Large intestine (tissue), 3 donors: ENCODE measurements around the gene LGALS9B. TPM values are rescaled to one million over a fixed set of nuclear protein-coding genes. Genes with fewer than 3 reads are reported as not detected.
"Not testable (repeated sequence)": the region's sequence is repeated elsewhere in the genome, so short reads cannot be mapped to it uniquely, and the experiment has no call there.

ENCODE experiments used
- DNase-seq, 2 donors: peaks; one replicate each; pipeline versions ENCODE4 v3.0.0 to v3.0.0-alpha.2; 2013
- H3K27ac ChIP-seq: one replicate; pipeline ENCODE4 v1.5.1; 2013; ENCODE audit warnings: low read length
- H3K27me3 ChIP-seq: 2 replicates; pipeline ENCODE4 v1.6.1; 2013; ENCODE audit warnings: low read length; ENCODE audit not compliant: control insufficient read depth, insufficient read depth
- H3K36me3 ChIP-seq: 2 replicates; pipeline ENCODE4 v1.6.1; 2013; ENCODE audit warnings: low read length; ENCODE audit not compliant: control insufficient read depth, insufficient read depth
- H3K4me1 ChIP-seq: one replicate; pipeline ENCODE4 v1.6.1; 2013; ENCODE audit warnings: low read length; ENCODE audit not compliant: control insufficient read depth, insufficient read depth
- H3K4me3 ChIP-seq: one replicate; pipeline ENCODE4 v1.5.1; 2013; ENCODE audit warnings: low read length
- H3K9me3 ChIP-seq: one replicate; pipeline ENCODE4 v1.6.1; 2013; ENCODE audit warnings: mild to moderate bottlenecking, low read depth, low read length, moderate library complexity; ENCODE audit not compliant: control insufficient read depth
- WGBS: methylation state at CpG from one replicate; pipeline ENCODE4 v1.1.5; 2013; ENCODE audit warnings: low lambda C conversion rate; ENCODE audit not compliant: insufficient coverage; 5-methylcytosine and 5-hydroxymethylcytosine counted together
- polyA plus RNA-seq: library from polyadenylated mRNA; unstranded; fragments of 120-200 nt; gene quantifications from one replicate; pipeline ENCODE4 v1.2.1, GENCODE V29; 2013

The LGALS9B gene
- polyA plus RNA-seq, 1 donor = 0.54 TPM

GRCh38 chr17:20416381-20416911 is 50.9 kb downstream of the LGALS9B start:
- not testable (repeated sequence) for H3K9me3 ChIP-seq, H3K27ac ChIP-seq, H3K27me3 ChIP-seq, H3K4me3 ChIP-seq, H3K4me1 ChIP-seq, H3K36me3 ChIP-seq, DNase-seq
- WGBS = no CpG with 5 or more reads among the region's 8 CpGs

- no CpG with 5 or more reads among the region's 5 CpGs for WGBS
- H3K4me1 ChIP-seq, H3K27ac ChIP-seq: not testable (repeated sequence)
Measured at GRCh38 chr17:20415479-20415878, 51.9 kb downstream of the LGALS9B start.

GRCh38 chr17:20401306-20402022 is 65.9 kb downstream of the LGALS9B start:
- not testable (repeated sequence) for H3K4me1 ChIP-seq, DNase-seq
- no CpG with 5 or more reads among the region's 5 CpGs for WGBS

More at GRCh38 chr17:20415479-20415878, 51.9 kb downstream of the LGALS9B start:
- H3K27me3 ChIP-seq, H3K36me3 ChIP-seq, H3K4me3 ChIP-seq, DNase-seq, H3K9me3 ChIP-seq: not testable (repeated sequence)

GRCh38 chr17:20400559-20401305 is 66.6 kb downstream of the LGALS9B start:
- H3K36me3 ChIP-seq, H3K4me3 ChIP-seq, H3K4me1 ChIP-seq, DNase-seq, H3K27me3 ChIP-seq, H3K27ac ChIP-seq, H3K9me3 ChIP-seq: not testable (repeated sequence)
- WGBS = no CpG with 5 or more reads among the region's 8 CpGs

More at GRCh38 chr17:20401306-20402022, 65.9 kb downstream of the LGALS9B start:
- H3K9me3 ChIP-seq, H3K36me3 ChIP-seq, H3K27me3 ChIP-seq, H3K27ac ChIP-seq, H3K4me3 ChIP-seq: not testable (repeated sequence)

Other genes starting within 250 kb of the LGALS9B start
- gene CDRT15L2, start 112.2 kb upstream of the LGALS9B start, polyA plus RNA-seq = not detected